HepG2 (cell line): ENCODE data around the gene TIGD6. TPM values are rescaled to one million over a fixed set of nuclear protein-coding genes. Genes with fewer than 3 reads are reported as not detected.
A peak's percentile ranks its signal among the peaks of the same experiment; 100 is the strongest.

Experiments used
- AFF4 ChIP-seq: sonication (generic); formaldehyde crosslinking; IDR thresholded peaks from 2 replicates; pipeline ENCODE4 v1.4.0; 2020; ENCODE audit warnings: missing genetic modification reagents
- AKAP8 ChIP-seq: sonication (generic); formaldehyde crosslinking; IDR thresholded peaks from 2 replicates; pipeline ENCODE4 v1.5.1; 2020; ENCODE audit warnings: mild to moderate bottlenecking, missing genetic modification reagents
- ARNT ChIP-seq: fragments of 450-650 bp; IDR thresholded peaks from 2 replicates; pipeline ENCODE4 v1.6.1; 2017
- BCL6 ChIP-seq: IDR thresholded peaks from 2 replicates; pipeline ENCODE4 v1.6.1; 2016; ENCODE audit warnings: missing genetic modification reagents, missing compliant biosample characterization
- CHD2 ChIP-seq: IDR thresholded peaks from 2 replicates; pipeline ENCODE4 v1.6.1; 2011; ENCODE audit warnings: low read depth, low read length, improper control_type of control experiment
- EHMT2 ChIP-seq: fragments of 200-600 bp; sonication (generic); IDR thresholded peaks from 2 replicates; pipeline ENCODE4 v1.7.0; 2017; ENCODE audit warnings: antibody characterized with exemption, low read depth, low read length, borderline replicate concordance
- ELF3 ChIP-seq: IDR thresholded peaks from 2 replicates; pipeline ENCODE4 v1.6.1; 2016; ENCODE audit warnings: missing genetic modification reagents, missing compliant biosample characterization
- EZH2 ChIP-seq: conservative IDR thresholded peaks from 2 replicates; pipeline ENCODE4 v1.6.1; 2012; ENCODE audit warnings: mild to moderate bottlenecking, low read depth, low read length, moderate library complexity
- FOXK1 ChIP-seq: sonication (generic); formaldehyde crosslinking; IDR thresholded peaks from 2 replicates; pipeline ENCODE4 v1.4.0; 2020; ENCODE audit warnings: low read depth, missing genetic modification reagents, borderline replicate concordance
- FOXP4 ChIP-seq: sonication (generic); formaldehyde crosslinking; IDR thresholded peaks from 2 replicates; pipeline ENCODE4 v1.4.0; 2020; ENCODE audit warnings: missing genetic modification reagents
- HINFP ChIP-seq: sonication (generic); formaldehyde crosslinking; IDR thresholded peaks from 2 replicates; pipeline ENCODE4 v1.4.0; 2020; ENCODE audit warnings: low read depth, mild to moderate bottlenecking, missing genetic modification reagents
- KLF6 ChIP-seq: IDR thresholded peaks from 2 replicates; pipeline ENCODE4 v1.8.0; 2016; ENCODE audit warnings: missing biosample characterization, missing genetic modification reagents
- MLLT10 ChIP-seq: sonication (generic); formaldehyde crosslinking; IDR thresholded peaks from 2 replicates; pipeline ENCODE4 v1.4.0; 2020; ENCODE audit warnings: missing genetic modification reagents
- SIN3A ChIP-seq: IDR thresholded peaks from 2 replicates; pipeline ENCODE4 v1.6.1; 2011; ENCODE audit warnings: low read depth, mild to moderate bottlenecking, control low read depth, low read length, borderline replicate concordance
- TBP ChIP-seq: sonication (generic); formaldehyde crosslinking; IDR thresholded peaks from 2 replicates; pipeline ENCODE4 v1.5.0; 2020; ENCODE audit warnings: missing genetic modification reagents
- ZBTB21 ChIP-seq: sonication (generic); formaldehyde crosslinking; IDR thresholded peaks from 2 replicates; pipeline ENCODE4 v1.4.0; 2020; ENCODE audit warnings: missing genetic modification reagents
- ZNF251 ChIP-seq: sonication (generic); formaldehyde crosslinking; IDR thresholded peaks from 2 replicates; pipeline ENCODE4 v1.9.0; 2021; ENCODE audit warnings: mild to moderate bottlenecking, missing genetic modification reagents
- ZNF282 ChIP-seq: fragments of 450-650 bp; IDR thresholded peaks from 2 replicates; pipeline ENCODE4 v1.6.1; 2018; ENCODE audit not compliant: partially characterized antibody
- ZNF431 ChIP-seq: sonication (generic); formaldehyde crosslinking; IDR thresholded peaks from 2 replicates; pipeline ENCODE4 v1.9.0; 2022; ENCODE audit warnings: missing genetic modification reagents, low read depth, mild to moderate bottlenecking, borderline replicate concordance
- ZNF567 ChIP-seq: sonication (generic); formaldehyde crosslinking; IDR thresholded peaks from 2 replicates; pipeline ENCODE4 v1.8.1; 2023; ENCODE audit warnings: mild to moderate bottlenecking, missing genetic modification reagents, borderline replicate concordance
- ZNF607 ChIP-seq: sonication (generic); formaldehyde crosslinking; IDR thresholded peaks from 2 replicates; pipeline ENCODE4 v1.5.1; 2020; ENCODE audit warnings: missing genetic modification reagents, mild to moderate bottlenecking, borderline replicate concordance
- polyA plus RNA-seq, 8 experiments: library from polyadenylated mRNA; depleted of rRNA in 3 of 8; stranded (reverse) in 7 of 8; unstranded in 1 of 8; fragments of >200 nt; fragmentation: Illumina TruSeq in 4 of 8; extraction: Trizol in 4 of 8; gene quantifications; 2 replicates each; pipeline versions ENCODE4 v1.2.1 to v1.2.3, GENCODE V29; 2011 to 2016; ENCODE audit warnings: low read depth in 4 of 8, missing spikeins in 1 of 8, mixed read lengths in 1 of 8; ENCODE audit not compliant: insufficient read depth in 1 of 8
- total RNA-seq, 5 experiments: library from RNA; depleted of rRNA; stranded (reverse); fragments of >200 nt; fragmentation: Illumina TruSeq; extraction: Trizol; gene quantifications; 2 replicates each; pipeline ENCODE4 v1.2.3, GENCODE V29; 2016; ENCODE audit warnings: low read depth in 1 of 5

The TIGD6 gene
- total and polyA plus RNA-seq, 2 of the 13 experiments (the other 11 are each of a cell fraction or from before 2014, with no cell fraction given): 2.1 to 2.9 TPM

GRCh38 chr5:149960272-149961185 lies 39.9 kb downstream of the TIGD6 start, which contains the start of gene SLC26A2 (continued):
- TF ChIP-seq FOXP4 (CRISPR knock-in tag): peak; percentile 43
- TF ChIP-seq ARNT: no peak
- peak; percentile 15; the same call in 1 of the 2 replicates for TF ChIP-seq ELF3
- no peak for TF ChIP-seq EHMT2
- no peak for TF ChIP-seq EZH2
- TF ChIP-seq HINFP: no peak
- no peak for TF ChIP-seq ZNF251
- no peak for TF ChIP-seq MLLT10 (CRISPR knock-in tag)
- TF ChIP-seq TBP (CRISPR knock-in tag): no peak
- no peak for TF ChIP-seq ZBTB21 (CRISPR knock-in tag)
- 0 out of 2 replicates have a peak, but pooled peaks have one; percentile 51 for TF ChIP-seq CHD2
- 0 out of 2 replicates have a peak, but pooled peaks have one; percentile 21 for TF ChIP-seq ZNF567 (CRISPR knock-in tag)
- TF ChIP-seq ZNF431 (CRISPR knock-in tag): peak; percentile 80; the same call in 1 of the 2 replicates
- no peak for TF ChIP-seq AKAP8
- TF ChIP-seq BCL6: peak; percentile 82
- no peak for TF ChIP-seq AFF4
- peak; percentile 88 for TF ChIP-seq ZNF607 (CRISPR knock-in tag)
- peak; percentile 24; the same call in 1 of the 2 replicates for TF ChIP-seq SIN3A
- no peak for TF ChIP-seq ZNF282
- TF ChIP-seq FOXK1: peak; percentile 78
- TF ChIP-seq KLF6: no peak; the same call in 1 of the 2 replicates
